A673 (cell line): ENCODE data around the gene IDH1. TPM values are rescaled to one million over a fixed set of nuclear protein-coding genes. Genes with fewer than 3 reads are reported as not detected.

Experiments
- BruUV-seq: library from RNA; stranded (reverse); fragments of 400-500 nt; replicated peaks from 2 replicates; lab custom pipeline; 2021; lab: Mats Ljungman, UMichigan
- CTCF ChIA-PET: fragments of 300-600 bp; sonication (Branson Sonifier 250); formaldehyde crosslinking; loops from one replicate; lab custom pipeline; 2022; ENCODE audit warnings: antibody characterized with exemption; lab: Charles Lee
- POLR2A ChIA-PET: fragments of 300-600 bp; sonication (Branson Sonifier 250); formaldehyde crosslinking; loops from one replicate; lab custom pipeline; 2022; ENCODE audit warnings: antibody characterized with exemption; ENCODE audit not compliant: low non-redundant PET; lab: Charles Lee
- DNase-seq: peaks from one replicate; pipeline ENCODE4 v3.0.0-alpha.2; 2015; ENCODE audit warnings: low spot score
- H3K27ac ChIP-seq: fragments of 200-600 bp; sonication (generic); 2 replicates; pipeline ENCODE4 v1.5.1; 2016; ENCODE audit warnings: mixed run types, low read depth, mild to moderate bottlenecking, mixed read lengths, antibody characterized with exemption, low read length; ENCODE audit not compliant: poor library complexity, severe bottlenecking
- H3K27me3 ChIP-seq: fragments of 200-600 bp; sonication (generic); replicated peaks from 2 replicates; pipeline ENCODE4 v1.6.1; 2017; ENCODE audit warnings: mixed run types, low read depth, mild to moderate bottlenecking, mixed read lengths, antibody characterized with exemption, low read length; ENCODE audit not compliant: insufficient read depth, poor library complexity
- H3K36me3 ChIP-seq: fragments of 200-600 bp; sonication (generic); 2 replicates; pipeline ENCODE4 v1.6.1; 2016; ENCODE audit warnings: mixed run types, mild to moderate bottlenecking, mixed read lengths, antibody characterized with exemption, low read length; ENCODE audit not compliant: insufficient read depth, poor library complexity, severe bottlenecking
- H3K4me1 ChIP-seq: fragments of 200-600 bp; sonication (generic); 2 replicates; pipeline ENCODE4 v1.6.1; 2017; ENCODE audit warnings: mixed run types, mild to moderate bottlenecking, mixed read lengths, antibody characterized with exemption, low read length; ENCODE audit not compliant: insufficient read depth, poor library complexity, severe bottlenecking
- H3K4me3 ChIP-seq: fragments of 200-600 bp; sonication (generic); 2 replicates; pipeline ENCODE4 v1.5.1; 2016; ENCODE audit warnings: low read depth, mixed run types, mild to moderate bottlenecking, mixed read lengths, low read length; ENCODE audit not compliant: poor library complexity, severe bottlenecking
- H3K9me3 ChIP-seq: fragments of 200-600 bp; sonication (generic); 2 replicates; pipeline ENCODE4 v1.6.1; 2016; ENCODE audit warnings: mixed run types, low read depth, mild to moderate bottlenecking, mixed read lengths, antibody characterized with exemption, low read length; ENCODE audit not compliant: poor library complexity, severe bottlenecking
- EZH2 ChIP-seq: fragments of 200-600 bp; sonication (generic); IDR thresholded peaks from 2 replicates; pipeline ENCODE4 v1.6.1; 2017; ENCODE audit warnings: borderline replicate concordance, low read depth, mild to moderate bottlenecking, mixed read lengths, antibody characterized with exemption, low read length; ENCODE audit not compliant: poor library complexity, severe bottlenecking
- intact Hi-C: fragments of 100-400 bp; cut with micrococcal nuclease; formaldehyde crosslinking; loops from one replicate; pipeline ENCODE4 v1.10.0; 2022; ENCODE audit not compliant: unreplicated experiment
- total RNA-seq: library from RNA; stranded (reverse); gene quantifications from 2 replicates; pipeline ENCODE4 v1.2.3, GENCODE V29; 2021
- TF ChIP-seq, protein P1 (sequence below): fragments of 300-800, 200-600 bp; sonication (generic); conservative IDR thresholded peaks from 2 replicates; pipeline ENCODE4 v1.5.1; 2017; ENCODE audit warnings: low read depth, mild to moderate bottlenecking, antibody characterized with exemption, low read length, moderate library complexity, mixed read lengths

IDH1 gene
- total RNA-seq, 1 experiment from 2014 or later, result 191 TPM

DNA sequence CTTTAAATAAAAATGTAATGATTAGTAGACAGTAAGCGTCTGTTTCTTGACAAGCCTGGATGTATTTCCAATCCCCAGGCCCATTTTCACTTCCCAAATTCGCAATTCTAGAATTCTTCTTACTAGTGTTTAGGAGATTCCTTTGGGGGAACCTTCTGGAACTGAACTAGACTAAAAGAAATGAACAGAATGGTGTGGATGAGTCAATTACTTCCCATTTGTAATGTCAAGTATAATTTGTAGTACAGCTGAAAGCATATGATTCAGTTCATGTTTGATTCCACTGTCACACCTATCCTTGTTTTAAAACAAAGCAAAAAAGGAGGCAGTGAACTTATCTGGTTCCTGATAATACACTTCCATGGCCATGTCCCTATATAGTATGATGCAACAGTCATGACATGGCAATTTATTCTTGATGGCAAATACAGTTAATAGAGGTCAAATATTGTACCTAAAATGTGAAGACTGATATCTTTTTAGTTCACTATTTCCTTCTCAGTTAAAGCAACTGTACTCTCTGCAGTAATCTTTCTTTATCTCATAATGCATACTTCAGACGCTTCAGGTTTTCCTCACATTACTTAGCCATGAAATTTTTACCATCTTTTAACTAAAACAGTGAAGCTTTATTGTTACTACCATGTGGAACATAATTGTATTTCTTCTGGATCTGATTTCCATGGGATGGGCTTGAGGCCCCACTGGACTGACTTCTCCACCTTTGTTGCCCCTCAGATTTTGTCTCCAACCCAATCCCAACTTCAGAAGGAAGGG, 2.0 kb downstream of the IDH1 start:
- CTCF ChIA-PET, result interaction anchor here (0.5 kb wide), 1 partner anchor 1408 kb away, joined by 3 read pairs; no protein-coding TSS in a partner anchor
- Histone ChIP-seq H3K4me1 (peaks cover 10% of the 10 kb centered on the region), H3K9me3 (no peaks in the 10 kb centered on the region), H3K27me3 (no peaks in the 10 kb centered on the region), H3K4me3 (peak overlapping the region; percentile 100), H3K27ac (peak overlapping the region; percentile 84), H3K36me3 (peaks cover 57% of the 10 kb centered on the region)
- intact Hi-C loops, result loop anchor here (10.0 kb wide), 1 partner anchor 508 kb away; no protein-coding TSS in a partner anchor
- no peak for TF ChIP-seq EZH2
- TF ChIP-seq, protein P1, sequence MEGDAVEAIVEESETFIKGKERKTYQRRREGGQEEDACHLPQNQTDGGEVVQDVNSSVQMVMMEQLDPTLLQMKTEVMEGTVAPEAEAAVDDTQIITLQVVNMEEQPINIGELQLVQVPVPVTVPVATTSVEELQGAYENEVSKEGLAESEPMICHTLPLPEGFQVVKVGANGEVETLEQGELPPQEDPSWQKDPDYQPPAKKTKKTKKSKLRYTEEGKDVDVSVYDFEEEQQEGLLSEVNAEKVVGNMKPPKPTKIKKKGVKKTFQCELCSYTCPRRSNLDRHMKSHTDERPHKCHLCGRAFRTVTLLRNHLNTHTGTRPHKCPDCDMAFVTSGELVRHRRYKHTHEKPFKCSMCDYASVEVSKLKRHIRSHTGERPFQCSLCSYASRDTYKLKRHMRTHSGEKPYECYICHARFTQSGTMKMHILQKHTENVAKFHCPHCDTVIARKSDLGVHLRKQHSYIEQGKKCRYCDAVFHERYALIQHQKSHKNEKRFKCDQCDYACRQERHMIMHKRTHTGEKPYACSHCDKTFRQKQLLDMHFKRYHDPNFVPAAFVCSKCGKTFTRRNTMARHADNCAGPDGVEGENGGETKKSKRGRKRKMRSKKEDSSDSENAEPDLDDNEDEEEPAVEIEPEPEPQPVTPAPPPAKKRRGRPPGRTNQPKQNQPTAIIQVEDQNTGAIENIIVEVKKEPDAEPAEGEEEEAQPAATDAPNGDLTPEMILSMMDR, result no peak
- POLR2A ChIA-PET, result no interaction called here
- BruUV-seq, result no TSS peak
- DNase-seq, result no peak

DNA sequence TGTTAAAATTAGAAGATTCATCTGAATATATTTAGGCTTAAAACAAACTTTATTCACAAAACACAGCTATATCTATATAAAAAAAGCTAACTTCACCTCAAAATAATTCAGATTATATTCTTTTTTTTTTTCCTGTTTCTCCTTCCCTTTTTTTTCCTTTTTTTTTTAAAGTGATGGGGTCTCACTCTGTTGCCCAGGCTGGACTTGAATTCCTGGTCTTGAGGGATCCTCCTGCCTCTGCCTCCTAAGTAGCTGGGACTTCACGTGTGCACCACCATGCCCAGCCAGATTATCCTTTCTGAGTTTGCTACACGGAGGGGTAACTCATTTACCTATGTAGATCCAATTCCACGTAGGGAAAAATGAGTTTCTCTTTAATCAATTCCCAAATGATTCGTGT, 3.8 kb downstream of the IDH1 start:
- H3K4me3 ChIP-seq, result no peak overlapping the region
- no peak for DNase-seq
- no TSS peak for BruUV-seq
- ChIA-PET CTCF (no interaction called here), POLR2A (no interaction called here)
- intact Hi-C loops, result loop anchor here (10.0 kb wide), 1 partner anchor 506 kb away; no protein-coding TSS in a partner anchor
- no peaks in the 10 kb centered on the region for H3K27me3 ChIP-seq
- peaks cover 10% of the 10 kb centered on the region for H3K4me1 ChIP-seq
- H3K9me3 ChIP-seq, result no peaks in the 10 kb centered on the region
- TF ChIP-seq, protein P1, result no peak
- TF ChIP-seq EZH2, result no peak
- peaks cover 73% of the 10 kb centered on the region for H3K36me3 ChIP-seq
- H3K27ac ChIP-seq, result no peak overlapping the region

DNA sequence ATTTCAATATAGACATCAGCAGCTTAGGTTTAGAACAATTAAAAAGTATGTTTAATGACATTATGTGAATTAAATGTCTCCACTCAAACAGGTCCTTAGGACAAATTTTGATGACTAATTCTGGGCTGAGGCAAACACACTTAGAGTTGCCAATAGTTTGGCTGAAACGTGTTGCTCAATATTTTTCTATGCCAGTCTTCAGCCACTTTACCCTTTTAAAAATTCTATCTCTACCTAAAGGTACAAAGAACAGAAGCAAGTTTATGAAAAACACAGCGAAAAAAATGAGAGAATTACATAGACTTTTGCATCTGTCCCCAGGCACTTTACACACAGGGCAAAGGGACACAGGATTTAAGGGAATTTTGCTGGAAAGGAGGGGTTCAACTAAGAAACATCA, 4.5 kb downstream of the IDH1 start:
- POLR2A ChIA-PET, result no interaction called here

More for the DNA sequence above, 4.5 kb downstream of the IDH1 start:
- DNase-seq, result no peak
- Histone ChIP-seq H3K36me3 (peaks cover 81% of the 10 kb centered on the region), H3K9me3 (no peaks in the 10 kb centered on the region), H3K4me1 (peaks cover 10% of the 10 kb centered on the region), H3K27me3 (no peaks in the 10 kb centered on the region), H3K27ac (no peak overlapping the region), H3K4me3 (no peak overlapping the region)
- no TSS peak for BruUV-seq
- intact Hi-C loops, result loop anchor here (10.0 kb wide), 1 partner anchor 506 kb away; no protein-coding TSS in a partner anchor
- TF ChIP-seq, protein P1, result no peak
- TF ChIP-seq EZH2, result no peak
- CTCF ChIA-PET, result no interaction called here
